Activated CD4-positive, alpha-beta T cell treated with anti-CD3 and anti-CD28 coated beads, Interleukin-2, amount 50 U/mL, for 1 hour (primary cell): ENCODE measurements around the gene PLCH1.

ENCODE experiments used
- DNase-seq: peaks from one replicate; pipeline ENCODE4 v3.0.0-alpha.2; 2020

Gene PLCH1

DNA sequence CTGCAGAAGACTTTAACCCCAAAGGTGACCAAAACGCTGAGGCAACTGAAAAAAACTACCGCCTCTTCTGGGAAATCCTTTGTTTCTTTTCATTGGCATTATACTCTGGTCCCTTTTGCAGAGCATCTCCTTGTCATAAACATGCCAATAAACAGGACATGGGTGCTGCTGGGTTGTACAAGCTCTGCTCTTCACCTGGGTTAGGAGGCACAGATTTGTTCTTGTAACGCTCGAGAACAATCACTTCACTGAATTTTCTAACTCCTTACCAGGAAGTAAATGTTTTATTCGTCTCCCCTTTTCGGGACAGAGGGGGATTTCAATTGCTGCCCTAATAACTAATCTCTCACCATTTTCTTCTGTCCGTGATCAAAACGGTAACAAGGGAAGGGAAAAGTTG lies 1.3 kb downstream of the PLCH1 start:
- DNase-seq: no peak

- no peak for DNase-seq
Measured at GRCh38 chr3:155742349-155742965, 2.4 kb downstream of the PLCH1 start.

- DNase-seq: no peak
Measured at GRCh38 chr3:155741603-155742002, 3.3 kb downstream of the PLCH1 start.

GRCh38 chr3:155741101-155741500 lies 3.8 kb downstream of the PLCH1 start:
- DNase-seq: no peak

- no peak for DNase-seq
Measured at GRCh38 chr3:155739154-155739553, 5.7 kb downstream of the PLCH1 start.

GRCh38 chr3:155738580-155739076 lies 6.2 kb downstream of the PLCH1 start:
- DNase-seq: no peak

DNA sequence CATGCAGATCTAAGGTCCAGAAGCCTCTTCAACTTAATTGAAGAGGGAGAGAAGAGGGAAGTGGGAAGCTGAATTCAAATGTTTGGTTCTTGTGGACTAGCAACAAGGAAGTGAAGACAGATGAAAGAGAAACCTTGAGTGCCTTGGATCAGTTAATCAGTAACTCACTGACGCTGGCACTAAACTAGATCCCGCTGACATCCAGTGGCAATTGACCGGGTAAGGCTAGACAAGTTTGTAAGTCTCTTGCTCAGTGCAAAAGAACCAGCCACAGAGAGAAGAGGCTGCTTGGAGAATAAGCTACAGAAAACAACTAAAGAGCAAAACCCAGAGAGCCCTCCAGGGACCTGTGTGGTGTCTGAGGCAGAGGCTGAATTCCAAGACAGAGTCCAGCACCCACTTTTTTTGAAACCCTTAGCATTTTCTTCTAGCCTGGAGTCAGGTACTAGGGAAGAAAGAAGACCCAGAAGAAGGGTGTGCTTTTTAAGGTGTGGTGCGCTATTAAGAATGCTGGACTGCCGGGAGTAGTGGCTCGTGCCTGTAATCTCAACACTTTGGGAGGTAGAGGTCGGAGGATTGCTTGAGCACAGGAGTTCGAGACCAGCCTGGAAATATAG lies 6.9 kb downstream of the PLCH1 start:
- no peak for DNase-seq

GRCh38 chr3:155736381-155736780 lies 8.5 kb downstream of the PLCH1 start:
- no peak for DNase-seq

- DNase-seq: no peak
Measured at GRCh38 chr3:155730843-155731242, 14.0 kb downstream of the PLCH1 start.

GRCh38 chr3:155727836-155728235 lies 17.0 kb downstream of the PLCH1 start:
- no peak for DNase-seq

DNA sequence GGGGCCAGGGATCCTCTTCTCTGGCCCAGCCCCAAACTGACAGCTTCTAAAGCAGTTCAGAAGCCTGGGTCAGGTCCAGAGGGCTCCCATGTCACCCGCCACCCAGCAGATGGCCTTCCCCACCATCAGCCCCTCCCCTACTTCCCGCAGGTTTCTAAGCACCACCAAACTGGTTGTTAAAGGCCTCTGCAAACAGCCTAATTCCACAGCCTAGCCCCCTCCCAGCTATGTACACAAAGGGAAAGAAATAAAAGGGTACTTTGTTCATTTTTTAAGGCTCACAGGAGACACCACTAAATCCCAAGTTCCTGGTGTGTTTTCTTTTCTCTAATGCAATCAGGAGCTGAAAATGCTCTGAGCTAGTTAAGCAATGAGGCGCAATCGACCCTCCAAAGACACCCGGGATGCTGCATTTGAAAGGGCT lies 30.6 kb downstream of the PLCH1 start:
- DNase-seq: no peak

DNA sequence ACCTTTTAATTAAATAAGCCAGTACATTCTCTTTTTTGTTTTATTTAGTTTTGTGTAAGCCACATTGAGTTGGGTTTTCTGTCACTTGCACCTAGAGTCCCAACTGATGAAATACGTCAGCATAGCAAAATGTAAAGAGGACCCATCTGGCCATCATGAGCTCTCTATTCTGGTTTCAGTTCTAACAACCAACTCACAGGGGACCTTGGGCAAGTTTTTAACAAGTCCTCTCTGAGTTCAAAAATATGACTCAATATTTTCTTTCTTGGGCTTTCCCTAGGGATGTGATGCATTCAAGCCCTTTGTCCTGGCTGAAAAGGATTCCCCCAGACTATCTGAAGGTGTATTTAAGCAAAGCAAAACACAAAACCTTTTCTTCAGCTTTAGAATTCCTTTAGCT lies 32.9 kb downstream of the PLCH1 start:
- no peak for DNase-seq

DNA sequence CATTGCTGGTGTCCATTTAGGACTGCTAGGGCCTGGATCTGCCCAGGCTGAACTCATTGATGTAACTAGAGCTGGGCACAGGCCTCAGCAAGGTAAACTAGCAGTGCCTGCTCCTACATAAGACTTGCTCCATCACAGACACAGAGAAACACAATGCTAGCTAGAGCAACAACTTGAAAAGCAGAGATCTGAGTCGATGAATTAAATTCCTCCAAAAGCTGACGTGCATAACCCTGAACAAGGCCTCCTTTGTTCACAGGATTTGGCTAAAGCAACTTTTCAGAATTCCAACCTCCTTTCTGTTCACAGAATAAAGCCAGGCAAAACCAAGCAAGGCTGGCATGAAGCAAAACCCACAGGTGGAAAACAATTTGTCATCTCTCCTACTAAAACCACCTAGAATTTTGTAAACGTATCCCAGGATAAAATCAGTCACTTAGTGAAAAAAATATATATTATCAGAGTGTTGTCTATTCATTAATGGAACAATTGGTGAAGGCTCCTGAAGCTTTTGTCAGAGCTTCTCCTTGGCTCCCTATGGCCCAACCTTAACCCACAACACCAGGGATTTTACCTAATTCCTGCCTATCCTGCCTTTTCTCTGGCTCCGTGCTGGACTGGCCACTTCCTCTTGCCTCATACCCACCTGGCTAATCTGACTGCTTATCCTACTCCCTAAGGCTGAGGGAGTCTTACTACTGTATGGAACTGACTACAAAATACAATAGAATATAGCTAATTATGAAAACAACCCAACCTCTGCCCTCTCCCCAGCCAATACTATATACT lies 39.9 kb downstream of the PLCH1 start:
- DNase-seq: no peak

- no peak for DNase-seq
Measured at GRCh38 chr3:155704061-155704460, 40.8 kb downstream of the PLCH1 start.

GRCh38 chr3:155702745-155703591 lies 41.9 kb downstream of the PLCH1 start:
- DNase-seq: no peak

GRCh38 chr3:155701882-155702465 lies 42.9 kb downstream of the PLCH1 start:
- no peak for DNase-seq

DNA sequence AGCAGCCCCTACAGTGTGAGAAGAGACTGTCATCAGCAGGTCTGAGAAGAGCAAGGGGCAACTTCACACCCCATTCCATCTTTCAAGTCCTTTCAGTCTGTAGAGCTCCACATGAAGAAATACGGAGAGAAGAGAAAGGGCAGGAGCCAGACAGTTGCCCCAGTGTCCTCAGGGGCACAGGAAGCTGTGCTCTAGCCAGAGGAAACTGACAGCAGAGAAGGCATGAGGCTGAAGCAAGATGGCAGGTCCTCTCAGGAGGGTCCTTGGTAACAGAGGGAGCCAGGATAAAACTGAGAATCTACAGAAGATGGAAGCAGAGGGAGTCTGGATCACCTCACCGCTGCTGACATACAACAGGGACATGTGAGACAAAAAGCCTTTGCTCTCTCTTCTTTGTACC lies 47.3 kb downstream of the PLCH1 start:
- no peak for DNase-seq

GRCh38 chr3:155690921-155691320 lies 54.0 kb downstream of the PLCH1 start:
- DNase-seq: no peak

DNA sequence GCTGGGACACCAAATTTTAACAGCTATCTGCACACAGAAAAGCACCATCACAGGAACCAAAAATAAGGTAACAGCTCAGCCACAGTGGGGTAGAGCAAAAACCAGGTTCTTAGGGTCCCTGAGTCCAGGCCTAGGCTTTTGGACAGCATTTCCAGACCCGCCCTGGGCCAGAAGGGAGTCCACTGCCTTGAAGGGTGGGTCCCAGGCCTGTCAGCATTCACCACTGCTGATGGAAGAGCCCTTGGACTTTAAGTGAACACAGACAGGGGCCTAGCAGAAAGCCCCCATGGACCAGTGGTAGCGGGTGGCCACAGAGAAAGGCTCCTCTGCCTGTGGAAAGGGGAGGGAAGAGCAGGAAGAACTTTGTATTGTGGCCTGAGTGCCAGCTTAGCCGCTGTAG lies 56.4 kb downstream of the PLCH1 start:
- no peak for DNase-seq

DNA sequence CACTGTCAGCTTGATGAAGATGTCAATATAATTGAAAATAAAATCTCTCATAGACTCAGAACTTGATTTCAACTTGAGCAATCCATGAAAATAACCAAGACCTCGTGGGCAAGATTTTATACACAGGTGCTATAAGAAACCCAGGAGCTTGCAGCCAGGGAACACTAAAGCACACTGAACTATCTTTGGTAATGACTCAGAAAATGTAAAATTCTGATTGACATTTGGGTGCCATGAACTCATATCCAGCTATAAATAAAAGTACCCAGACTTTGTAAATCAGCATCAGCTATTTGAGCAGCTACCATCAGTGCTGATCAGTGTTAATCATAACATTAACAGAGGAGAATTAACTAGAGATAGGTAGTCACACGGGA lies 61.5 kb downstream of the PLCH1 start:
- DNase-seq: no peak

DNA sequence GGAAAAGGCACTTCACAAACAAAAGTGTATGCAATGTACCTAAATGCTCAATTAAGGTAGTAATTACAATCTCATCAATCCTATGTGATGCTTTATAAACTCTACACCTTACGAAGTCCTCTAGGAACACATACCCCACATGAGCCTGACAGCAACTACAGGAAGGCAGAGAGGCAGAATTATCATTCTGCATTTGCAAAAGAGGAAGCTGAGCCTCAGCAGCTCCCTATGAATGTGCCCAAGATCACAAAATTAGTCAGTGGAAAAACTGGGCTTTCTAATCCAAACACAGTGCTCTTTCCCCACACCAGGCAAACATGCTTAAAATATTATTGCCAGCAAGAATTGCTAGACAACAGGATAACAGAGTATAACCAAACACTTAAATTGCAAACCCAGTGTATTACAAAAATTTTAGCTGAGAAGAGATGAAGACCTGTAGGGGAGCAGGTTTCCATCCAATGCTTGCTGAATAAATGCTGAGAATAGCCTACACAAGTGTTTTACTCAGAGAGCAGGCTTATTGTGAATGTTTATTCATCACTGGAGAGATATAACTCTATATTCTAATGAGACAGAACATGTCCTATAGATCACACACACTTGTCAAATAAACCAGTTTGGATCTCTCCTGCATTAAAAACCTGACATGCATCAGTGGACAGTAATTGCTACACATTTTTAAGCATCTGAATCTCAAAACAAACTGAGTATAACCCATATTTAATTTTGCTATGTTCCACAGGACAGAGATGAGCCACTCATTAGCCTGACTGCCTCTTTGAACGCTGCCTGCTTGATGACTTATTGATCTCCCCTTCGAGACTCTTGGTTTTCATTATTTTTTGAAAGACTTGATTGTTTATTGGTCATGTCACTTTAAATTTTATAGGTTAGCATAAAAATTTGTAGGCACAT lies 62.2 kb downstream of the PLCH1 start:
- no peak for DNase-seq
